Kidney epithelial cell (primary cell): Measurements from ENCODE around the gene ESYT3. TPM values are rescaled to one million over a fixed set of nuclear protein-coding genes. Genes with fewer than 3 reads are reported as not detected.
"Not testable (repeated sequence)": the region's sequence is repeated elsewhere in the genome, so short reads cannot be mapped to it uniquely, and the experiment has no call there.

Experiments used
- DNase-seq: peaks from one replicate; pipeline ENCODE4 v3.0.0-alpha.2; 2010; ENCODE audit warnings: low read depth
- H3K27me3 ChIP-seq: 2 replicates; pipeline ENCODE4 v1.6.0; 2011; ENCODE audit warnings: low read length; ENCODE audit not compliant: control insufficient read depth, insufficient read depth
- H3K36me3 ChIP-seq: 2 replicates; pipeline ENCODE4 v1.5.1; 2011; ENCODE audit warnings: low read length; ENCODE audit not compliant: control insufficient read depth, insufficient read depth
- H3K4me3 ChIP-seq: 2 replicates; pipeline ENCODE4 v1.5.1; 2011; ENCODE audit warnings: low read depth, mild to moderate bottlenecking, control low read depth, low read length
- CTCF ChIP-seq: IDR thresholded peaks from 2 replicates; pipeline ENCODE4 v1.5.1; 2011; ENCODE audit warnings: mild to moderate bottlenecking, moderate library complexity, low read length, control low read depth, inconsistent platforms; ENCODE audit not compliant: insufficient read depth, poor library complexity, severe bottlenecking
- total RNA-seq: library from RNA; depleted of rRNA; stranded (reverse); fragments of >200 nt; gene quantifications from 2 replicates; pipeline ENCODE4 v1.2.3, GENCODE V29; 2015

Gene ESYT3
- total RNA-seq, 1 donor from 2014 or later, result 1.9 TPM

GRCh38 chr3:138417559-138417982, 16.8 kb upstream of the ESYT3 start:
- TF ChIP-seq CTCF, result peak; percentile 98
- Histone ChIP-seq H3K36me3 (no peaks in the 10 kb centered on the region), H3K27me3 (no peaks in the 10 kb centered on the region), H3K4me3 (no peak overlapping the region)
- peak; percentile 39 for DNase-seq

GRCh38 chr3:138418601-138419206, 15.7 kb upstream of the ESYT3 start:
- no peak overlapping the region for H3K4me3 ChIP-seq
- no peaks in the 10 kb centered on the region for H3K36me3 ChIP-seq
- DNase-seq, result no peak
- no peak for TF ChIP-seq CTCF
- H3K27me3 ChIP-seq, result no peaks in the 10 kb centered on the region

GRCh38 chr3:138423316-138423715, 11.1 kb upstream of the ESYT3 start:
- no peak for DNase-seq
- Histone ChIP-seq H3K4me3 (no peak overlapping the region), H3K36me3 (no peaks in the 10 kb centered on the region), H3K27me3 (no peaks in the 10 kb centered on the region)
- no peak for TF ChIP-seq CTCF

GRCh38 chr3:138424323-138424722, 10.1 kb upstream of the ESYT3 start:
- Histone ChIP-seq H3K27me3 (no peaks in the 10 kb centered on the region), H3K36me3 (no peaks in the 10 kb centered on the region), H3K4me3 (no peak overlapping the region)
- no peak for DNase-seq
- no peak for TF ChIP-seq CTCF

- Histone ChIP-seq H3K4me3 (no peak overlapping the region), H3K27me3 (no peaks in the 10 kb centered on the region), H3K36me3 (no peaks in the 10 kb centered on the region)
- TF ChIP-seq CTCF, result peak; percentile 61
- DNase-seq, result no peak
Measured at GRCh38 chr3:138426211-138426610, 8.2 kb upstream of the ESYT3 start.

- H3K27me3 ChIP-seq, H3K36me3 ChIP-seq, DNase-seq, H3K4me3 ChIP-seq: not testable (repeated sequence)
Measured at GRCh38 chr3:138426754-138427153, 7.7 kb upstream of the ESYT3 start.
